ENCODE data around the gene ZNF83.
"Not testable (repeated sequence)": the region's sequence is repeated elsewhere in the genome, so short reads cannot be mapped to it uniquely, and the experiment has no call there.

ZNF83 gene

GRCh38 chr19:52637718-52638585, at the start of gene ZNF83:
Gene ZNF83, minus strand, starts transcription at chr19:52638355.
- peak; percentile 92 to 98 (median 98) for DNase-seq

- no peak for DNase-seq
Measured at GRCh38 chr19:52687684-52688083, 49.5 kb upstream of the ZNF83 start.

- DNase-seq, result no peak
Measured at GRCh38 chr19:52685811-52686210, 47.7 kb upstream of the ZNF83 start.

GRCh38 chr19:52681216-52681615, 43.1 kb upstream of the ZNF83 start:
- not testable (repeated sequence) for DNase-seq

- no peak for DNase-seq
Measured at GRCh38 chr19:52679598-52679997, 41.4 kb upstream of the ZNF83 start.

GRCh38 chr19:52675239-52675638, 37.1 kb upstream of the ZNF83 start:
- DNase-seq, result not testable (repeated sequence)

GRCh38 chr19:52673014-52673413, 34.9 kb upstream of the ZNF83 start:
- no peak for DNase-seq

GRCh38 chr19:52670046-52670445, 31.9 kb upstream of the ZNF83 start:
- DNase-seq, result no peak

- DNase-seq, result no peak
Measured at GRCh38 chr19:52669586-52669985, 31.4 kb upstream of the ZNF83 start.

GRCh38 chr19:52667972-52668371, 29.8 kb upstream of the ZNF83 start:
- DNase-seq, result no peak

- DNase-seq, result no peak
Measured at GRCh38 chr19:52666506-52666905, 28.4 kb upstream of the ZNF83 start.

- DNase-seq, result no peak
Measured at GRCh38 chr19:52665529-52665928, 27.4 kb upstream of the ZNF83 start.

GRCh38 chr19:52665027-52665426, 26.9 kb upstream of the ZNF83 start:
- no peak for DNase-seq

- DNase-seq, result no peak
Measured at GRCh38 chr19:52664461-52664860, 26.3 kb upstream of the ZNF83 start.

GRCh38 chr19:52662631-52663030, 24.5 kb upstream of the ZNF83 start:
- DNase-seq, result no peak

GRCh38 chr19:52660981-52661380, 22.8 kb upstream of the ZNF83 start:
- DNase-seq, result no peak

- DNase-seq, result no peak
Measured at GRCh38 chr19:52659013-52659412, 20.9 kb upstream of the ZNF83 start.

GRCh38 chr19:52658595-52658994, 20.4 kb upstream of the ZNF83 start:
- DNase-seq, result no peak

- no peak for DNase-seq
Measured at GRCh38 chr19:52653161-52653560, 15.0 kb upstream of the ZNF83 start.

GRCh38 chr19:52651956-52652355, 13.8 kb upstream of the ZNF83 start:
- no peak for DNase-seq

- no peak for DNase-seq
Measured at GRCh38 chr19:52648336-52649016, 10.3 kb upstream of the ZNF83 start.

- peak in 2 of 3 donors; percentile 5 to 22 for DNase-seq
Measured at GRCh38 chr19:52646571-52647217, 8.5 kb upstream of the ZNF83 start.

- DNase-seq, result no peak
Measured at GRCh38 chr19:52640916-52641315, 2.8 kb upstream of the ZNF83 start.

GRCh38 chr19:52639996-52640395, 1.8 kb upstream of the ZNF83 start:
- DNase-seq, result no peak
